B cell (primary cell): ENCODE results near the gene NDUFS7. TPM values are rescaled to one million over a fixed set of nuclear protein-coding genes. Genes with fewer than 3 reads are reported as not detected.

ENCODE experiments used
- ATAC-seq: fragments of 200-7000 bp; cut with Tn5 transposase; one replicate; pipeline ENCODE4 v1.10.0; 2021; ENCODE audit warnings: low read depth, mild to moderate bottlenecking, moderate number of reproducible peaks, moderate library complexity
- CTCF ChIA-PET: fragments of 350-600 bp; sonication (Branson Sonifier 250); formaldehyde crosslinking; loops from one replicate; lab custom pipeline; 2021; ENCODE audit warnings: antibody characterized with exemption, inconsistent platforms; lab: Charles Lee
- POLR2A ChIA-PET: fragments of 350-600 bp; sonication (Branson Sonifier 250); formaldehyde crosslinking; loops from one replicate; lab custom pipeline; 2021; ENCODE audit warnings: antibody characterized with exemption; lab: Charles Lee
- DNase-seq: peaks from one replicate; pipeline ENCODE4 v3.0.0; 2013
- H2AFZ ChIP-seq: 2 replicates; pipeline ENCODE4 v1.6.1; 2012; ENCODE audit warnings: mild to moderate bottlenecking, low read depth, low read length; ENCODE audit not compliant: insufficient read depth, poor library complexity, severe bottlenecking
- H3K27ac ChIP-seq, 2 donors: 1 replicate in 1 of 2; 2 replicates in 1 of 2; pipeline ENCODE4 v1.5.1; 2012 to 2013; ENCODE audit warnings: low read length in 2 of 2, mild to moderate bottlenecking in 2 of 2, moderate library complexity in 1 of 2
- H3K27me3 ChIP-seq, 4 experiments: fragments of 200-600 bp in 1 of 4; sonication (generic) in 1 of 4; replicated peaks in 1 of 4; 1 replicate in 2 of 4; 2 replicates in 2 of 4; pipeline versions ENCODE4 v1.6.1 to v1.7.0; 2013 to 2016; ENCODE audit warnings: low read length in 3 of 4, mild to moderate bottlenecking in 2 of 4, mixed read lengths in 1 of 4, moderate library complexity in 1 of 4; ENCODE audit not compliant: insufficient read depth in 4 of 4, control insufficient read depth in 3 of 4; ENCODE audit errors: control extremely low read depth in 1 of 4
- H3K36me3 ChIP-seq, 2 experiments: replicated peaks in 1 of 2; 1 replicate in 1 of 2; 2 replicates in 1 of 2; pipeline versions ENCODE4 v1.6.1 to v1.7.1; 2013; ENCODE audit warnings: low read length in 1 of 2; ENCODE audit not compliant: insufficient read depth in 2 of 2, control insufficient read depth in 1 of 2; ENCODE audit errors: control extremely low read depth in 1 of 2, extremely low read depth in 1 of 2
- H3K4me1 ChIP-seq, 2 donors: fragments of 200-600 bp in 1 of 2; sonication (generic) in 1 of 2; 1 replicate in 1 of 2; 2 replicates in 1 of 2; pipeline versions ENCODE4 v1.5.1 to v1.6.1; 2013 to 2017; ENCODE audit warnings: low read length in 2 of 2; ENCODE audit not compliant: control insufficient read depth in 2 of 2, insufficient read depth in 2 of 2
- H3K4me2 ChIP-seq: replicated peaks from 2 replicates; pipeline ENCODE3; 2012; ENCODE audit warnings: mild to moderate bottlenecking, low read depth, low read length; ENCODE audit not compliant: poor library complexity, severe bottlenecking
- H3K4me3 ChIP-seq, 5 experiments: fragments of 200-600 bp in 1 of 5; sonication (generic) in 1 of 5; 1 replicate in 3 of 5; 2 replicates in 2 of 5; pipeline versions ENCODE4 v1.5.1 to v1.7.0; 2011 to 2016; ENCODE audit warnings: low read length in 4 of 5, mild to moderate bottlenecking in 4 of 5, low read depth in 2 of 5, control low read depth in 1 of 5, moderate library complexity in 1 of 5; ENCODE audit not compliant: insufficient read depth in 1 of 5; ENCODE audit errors: control extremely low read depth in 1 of 5, extremely low read depth in 1 of 5
- H3K79me2 ChIP-seq: fragments of 200-600 bp; sonication (generic); one replicate; pipeline ENCODE4 v1.6.0; 2016; ENCODE audit warnings: low read length; ENCODE audit not compliant: control insufficient read depth, insufficient read depth
- H3K9ac ChIP-seq: fragments of 200-600 bp; sonication (generic); 2 replicates; pipeline ENCODE4 v1.6.1; 2017; ENCODE audit warnings: mild to moderate bottlenecking, low read length, moderate library complexity
- H3K9me3 ChIP-seq, 3 donors: one replicate each; pipeline versions ENCODE4 v1.6.1 to v1.7.1; 2013; ENCODE audit warnings: low read length in 2 of 3; ENCODE audit not compliant: control insufficient read depth in 2 of 3, insufficient read depth in 1 of 3; ENCODE audit errors: control extremely low read depth in 1 of 3
- H4K20me1 ChIP-seq: 2 replicates; pipeline ENCODE4 v1.6.0; 2012; ENCODE audit warnings: mild to moderate bottlenecking, low read length; ENCODE audit not compliant: insufficient read depth, control insufficient read depth, poor library complexity, severe bottlenecking
- H3K27ac Mint-ChIP-seq: one replicate; pipeline ENCODE4 v1.8.0; 2021; ENCODE audit warnings: mixed read lengths
- H3K27me3 Mint-ChIP-seq: one replicate; pipeline ENCODE4 v1.8.0; 2021; ENCODE audit warnings: mixed read lengths
- H3K4me1 Mint-ChIP-seq: one replicate; pipeline ENCODE4 v1.8.0; 2021; ENCODE audit warnings: mixed read lengths
- H3K4me3 Mint-ChIP-seq: one replicate; pipeline ENCODE4 v1.8.0; 2021; ENCODE audit warnings: mixed read lengths
- H3K9me3 Mint-ChIP-seq: one replicate; pipeline ENCODE4 v1.8.0; 2022; ENCODE audit warnings: mixed read lengths; ENCODE audit not compliant: insufficient read depth
- CTCF ChIP-seq: fragments of 200-600 bp; IDR thresholded peaks from one replicate; pipeline ENCODE4 v1.8.0; 2022; ENCODE audit warnings: antibody characterized with exemption, mild to moderate bottlenecking
- EZH2 ChIP-seq: IDR thresholded peaks from 2 replicates; pipeline ENCODE4 v1.6.1; 2012; ENCODE audit warnings: borderline replicate concordance, low read depth, mild to moderate bottlenecking, moderate library complexity, low read length; ENCODE audit not compliant: insufficient read depth, poor library complexity, severe bottlenecking
- WGBS: methylation state at CpG from one replicate; pipeline ENCODE4 v1.1.5; 2013; ENCODE audit warnings: missing lambda C conversion rate; ENCODE audit not compliant: insufficient coverage; 5-methylcytosine and 5-hydroxymethylcytosine counted together
- intact Hi-C: fragments of 100-400 bp; cut with micrococcal nuclease; formaldehyde crosslinking; loops from one replicate; pipeline ENCODE4 v1.10.0; 2022
- polyA plus RNA-seq: library from polyadenylated mRNA; depleted of rRNA; stranded (reverse); fragments of >200 nt; gene quantifications from 2 replicates; pipeline ENCODE4 v1.2.3, GENCODE V29; 2012
- total RNA-seq, 2 donors: library from RNA; stranded (reverse); fragments of 120-200 nt in 1 of 2; gene quantifications; 1 replicate in 1 of 2; 2 replicates in 1 of 2; pipeline versions ENCODE4 v1.2.3 to v1.2.4, GENCODE V29; 2013 to 2022

The NDUFS7 gene
- total and polyA plus RNA-seq, 2 donors (not counting 1 experiment from before 2014, with no cell fraction given): 58.8 to 141 TPM

GRCh38 chr19:1376415-1376805 lies 7.3 kb upstream of the NDUFS7 start:
- DNase-seq: no peak
- no peak overlapping the region for H3K27ac Mint-ChIP-seq
- no peak overlapping the region for H3K4me3 Mint-ChIP-seq
- Histone ChIP-seq H3K4me1 (no peaks in the 10 kb centered on the region), H3K27me3 (no peaks in the 10 kb centered on the region), H3K79me2 (no peaks in the 10 kb centered on the region), H3K4me2 (no peak overlapping the region), H2AFZ (no peak overlapping the region), H3K27ac (no peak overlapping the region), H3K36me3 (peaks cover 0 to 15% of the 10 kb centered on the region in 2 experiments), H4K20me1 (no peaks in the 10 kb centered on the region), H3K4me3 (no peak overlapping the region), H3K9ac (no peak overlapping the region), H3K9me3 (no peaks in the 10 kb centered on the region)
- no peak for TF ChIP-seq EZH2
- TF ChIP-seq CTCF: no peak
- POLR2A ChIA-PET: interaction anchor here (0.6 to 0.7 kb wide), 2 partner anchors 103 to 499 kb away, joined by 4 to 11 read pairs; no protein-coding TSS in a partner anchor
- intact Hi-C loops: no loop called here
- CTCF ChIA-PET: interaction anchor here (0.7 to 1.0 kb wide), 2 partner anchors 34 to 61 kb away, joined by 3 to 6 read pairs; no protein-coding TSS in a partner anchor
- no peaks in the 10 kb centered on the region for H3K9me3 Mint-ChIP-seq
- WGBS: 98% methylated on average over 15 of the region's 17 CpGs
- H3K27me3 Mint-ChIP-seq: no peaks in the 10 kb centered on the region
- ATAC-seq: no peak
- no peaks in the 10 kb centered on the region for H3K4me1 Mint-ChIP-seq

GRCh38 chr19:1377176-1377964 lies 6.3 kb upstream of the NDUFS7 start:
- ATAC-seq (no peak), DNase-seq (no peak)
- Histone ChIP-seq H4K20me1 (no peaks in the 10 kb centered on the region), H3K4me1 (no peaks in the 10 kb centered on the region), H3K4me3 (no peak overlapping the region), H3K9ac (no peak overlapping the region), H3K27me3 (no peaks in the 10 kb centered on the region), H3K9me3 (no peaks in the 10 kb centered on the region), H3K79me2 (no peaks in the 10 kb centered on the region), H2AFZ (no peak overlapping the region), H3K4me2 (no peak overlapping the region), H3K36me3 (peaks cover 0 to 15% of the 10 kb centered on the region in 2 experiments), H3K27ac (no peak overlapping the region)
- intact Hi-C loops: no loop called here
- Mint-ChIP-seq H3K4me1 (no peaks in the 10 kb centered on the region), H3K27ac (no peak overlapping the region), H3K9me3 (no peaks in the 10 kb centered on the region), H3K27me3 (no peaks in the 10 kb centered on the region), H3K4me3 (no peak overlapping the region)
- no peak for TF ChIP-seq EZH2
- TF ChIP-seq CTCF: no peak
- POLR2A ChIA-PET: no interaction called here
- CTCF ChIA-PET: no interaction called here
- 97% methylated on average over 42 of the region's 43 CpGs for WGBS
